NCI-H1105 (cell line): ENCODE results near the gene SERINC3.
A peak's percentile ranks its signal among the peaks of the same experiment; 100 is the strongest.
"Not testable (repeated sequence)": the region's sequence is repeated elsewhere in the genome, so short reads cannot be mapped to it uniquely, and the experiment has no call there.

Experiments
- DNase-seq: peaks from one replicate; lab custom pipeline; 2025; lab: John Stamatoyannopoulos, UW

Gene SERINC3

DNA sequence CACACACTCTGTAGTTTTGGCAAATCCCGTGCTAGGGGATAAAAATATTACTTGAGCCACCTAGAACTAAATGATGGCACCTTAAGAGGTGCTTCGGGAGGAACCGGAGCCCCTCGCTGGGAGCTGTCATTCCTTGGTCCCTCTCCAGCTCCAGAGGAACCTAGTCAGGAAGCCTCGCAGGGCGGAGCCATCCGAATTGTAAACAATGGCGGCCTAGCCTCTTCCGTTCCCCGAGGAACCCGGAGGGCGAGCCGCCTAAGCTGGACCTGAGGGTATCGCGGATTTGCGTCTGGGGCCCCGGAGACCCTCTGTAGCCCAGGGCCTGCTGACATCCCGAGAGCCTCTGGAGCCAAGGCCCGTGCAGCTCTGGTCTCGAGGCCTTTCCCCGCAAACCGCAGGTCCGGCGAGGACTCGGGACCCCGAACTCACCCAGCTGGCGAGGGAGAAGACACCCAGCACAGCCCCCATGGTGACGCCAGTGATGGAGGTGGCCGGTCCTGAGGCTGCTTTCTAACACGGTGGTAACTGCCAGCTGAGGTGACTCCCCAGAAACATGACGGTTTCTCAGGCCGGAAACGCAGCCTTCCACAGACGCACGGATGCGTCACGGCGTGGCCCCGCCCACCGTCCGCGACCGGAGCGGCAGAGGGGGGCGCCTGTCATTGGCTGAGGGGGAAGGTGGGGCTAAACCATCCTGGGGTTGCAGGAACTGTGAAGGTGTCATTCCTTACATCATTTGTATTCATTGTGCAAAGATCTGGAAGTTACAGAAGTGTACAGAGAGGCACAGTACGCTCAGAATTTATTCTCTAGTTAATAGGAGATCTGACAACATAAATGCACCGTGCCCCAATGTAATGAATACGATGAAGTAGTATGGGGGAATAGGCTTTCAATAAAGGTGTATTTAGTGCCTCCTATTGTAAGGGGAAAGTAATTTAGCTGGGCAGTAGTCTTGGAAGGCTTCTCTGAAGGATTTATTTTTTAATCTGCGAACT, at the start of gene SERINC3:
Gene SERINC3, minus strand, starts transcription at position 587 of the 998 bp plus-strand sequence. Its CDS starts 119 bp downstream, at position 468.
- DNase-seq, result peak; percentile 90

DNA sequence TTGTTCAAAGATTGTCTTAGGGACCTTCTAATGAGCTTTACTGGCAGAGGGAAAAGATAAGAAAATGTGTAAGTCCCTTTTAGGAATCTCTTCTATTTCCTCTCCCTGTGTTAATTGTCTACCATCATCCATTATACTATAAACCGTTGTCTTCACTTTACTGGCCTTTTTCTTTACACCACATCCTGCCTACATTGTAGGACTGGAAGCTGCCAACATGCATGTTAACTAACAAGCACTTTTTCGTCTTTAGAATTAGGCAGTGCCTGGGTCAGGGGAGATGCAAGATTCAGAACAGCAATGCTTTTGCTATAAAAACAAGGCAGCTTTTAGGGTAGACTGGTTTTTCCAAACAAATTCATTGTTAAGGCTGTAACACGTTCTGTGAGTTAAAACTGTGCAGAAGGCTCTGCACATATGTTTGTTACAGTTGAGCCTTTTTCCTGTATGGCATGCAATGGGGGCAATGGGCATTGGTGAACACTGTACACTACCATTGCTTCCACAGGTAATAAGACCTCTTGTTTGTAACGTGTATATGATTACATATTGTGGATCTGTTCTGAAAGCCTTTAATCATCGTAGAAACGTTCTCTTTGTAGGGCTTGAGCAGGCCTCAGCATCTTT, 49.6 kb upstream of the SERINC3 start:
- DNase-seq, result no peak

DNA sequence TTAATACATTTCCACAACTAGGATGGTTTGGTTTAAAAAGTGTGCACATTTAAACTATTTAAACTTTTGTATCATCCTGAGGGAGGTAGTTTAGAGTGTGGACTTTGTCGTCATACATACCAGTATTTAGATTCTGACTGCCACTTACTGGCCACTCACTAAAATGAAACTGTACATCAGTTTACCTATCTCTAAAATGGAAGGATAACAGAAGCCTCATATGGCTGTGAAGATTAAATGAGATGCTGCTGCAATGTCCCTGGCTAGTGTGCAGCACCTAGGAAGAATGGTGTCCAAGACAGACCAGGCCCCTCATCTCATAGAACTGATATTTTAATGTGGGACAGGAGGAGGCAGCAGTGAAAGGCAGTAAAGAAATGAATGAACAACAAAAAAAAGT, 48.5 kb upstream of the SERINC3 start:
- no peak for DNase-seq

DNA sequence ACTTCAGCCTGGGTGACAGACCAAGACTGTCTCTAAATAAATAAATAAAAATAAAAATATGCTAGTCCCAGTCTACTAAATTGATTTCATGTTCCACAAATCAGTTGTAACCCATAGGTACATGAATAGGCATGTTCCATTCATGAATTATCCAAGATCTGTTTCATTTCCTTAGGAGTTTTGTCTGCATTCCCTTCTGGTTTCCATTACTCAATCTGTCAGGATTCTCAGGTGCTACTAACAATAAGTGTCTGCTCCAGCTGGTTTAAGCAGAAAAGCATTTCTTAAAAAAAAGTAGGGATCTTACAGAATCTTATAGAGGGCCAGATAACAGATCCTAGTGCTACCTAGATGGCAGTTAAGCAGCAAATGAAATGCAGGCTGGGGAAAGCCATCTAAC, 44.9 kb upstream of the SERINC3 start:
- no peak for DNase-seq

DNA sequence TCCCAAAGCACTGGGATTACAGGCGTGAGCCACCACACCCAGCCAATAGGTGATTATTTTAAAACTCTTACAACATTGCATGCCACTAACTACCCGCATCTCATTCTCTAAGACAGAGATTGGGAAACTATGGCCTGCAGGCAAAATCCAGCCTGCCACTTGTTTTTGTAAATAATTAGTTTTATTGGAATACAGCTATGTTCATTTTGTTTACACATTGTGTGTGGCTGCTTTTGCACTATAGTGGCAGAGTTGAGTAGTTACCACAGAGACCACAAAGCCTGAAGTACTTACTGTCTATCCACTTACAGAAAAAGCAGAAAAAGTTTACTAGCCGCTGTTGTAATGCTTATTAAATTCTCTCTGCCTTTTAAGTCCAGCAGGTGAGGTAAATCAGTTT, 44.1 kb upstream of the SERINC3 start:
- DNase-seq, result no peak

DNA sequence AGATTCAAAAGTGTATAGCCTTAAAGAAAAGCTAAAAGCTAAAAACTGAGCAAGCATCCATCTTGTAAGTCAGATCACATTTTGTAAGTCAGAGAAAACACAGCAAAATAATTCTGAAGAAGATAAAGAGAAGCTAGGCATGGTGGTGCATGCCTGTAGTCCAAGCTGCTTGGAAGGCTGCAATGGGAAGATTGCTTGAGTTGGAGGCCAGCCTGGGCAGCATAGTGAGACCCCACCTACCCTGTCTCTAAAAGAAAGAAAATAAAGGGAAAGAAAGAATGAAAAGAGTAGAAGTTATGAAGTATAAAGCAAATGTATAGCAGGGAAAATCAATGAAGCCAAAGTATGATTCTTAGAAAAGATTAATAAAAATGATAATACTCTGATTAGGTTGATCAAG, 40.0 kb upstream of the SERINC3 start:
- no peak for DNase-seq

DNA sequence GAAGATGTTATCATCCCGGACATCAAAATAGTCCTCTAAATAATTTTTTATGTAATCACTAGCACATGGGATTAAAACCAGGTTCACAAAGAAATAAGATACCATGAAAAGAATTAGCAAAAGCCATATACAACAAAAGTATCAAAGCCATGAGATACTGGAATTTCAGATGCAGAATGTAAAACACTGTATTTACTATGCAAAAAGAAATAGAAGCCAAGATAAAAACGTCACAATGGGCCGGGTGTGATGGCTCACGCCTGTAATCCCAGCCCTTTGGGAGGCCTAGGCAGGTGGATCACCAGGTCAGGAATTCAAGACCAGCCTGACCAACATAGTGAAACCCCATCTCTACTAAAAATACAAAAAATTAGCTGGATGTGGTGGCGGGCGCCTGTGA, 38.9 kb upstream of the SERINC3 start:
- DNase-seq, result not testable (repeated sequence)

DNA sequence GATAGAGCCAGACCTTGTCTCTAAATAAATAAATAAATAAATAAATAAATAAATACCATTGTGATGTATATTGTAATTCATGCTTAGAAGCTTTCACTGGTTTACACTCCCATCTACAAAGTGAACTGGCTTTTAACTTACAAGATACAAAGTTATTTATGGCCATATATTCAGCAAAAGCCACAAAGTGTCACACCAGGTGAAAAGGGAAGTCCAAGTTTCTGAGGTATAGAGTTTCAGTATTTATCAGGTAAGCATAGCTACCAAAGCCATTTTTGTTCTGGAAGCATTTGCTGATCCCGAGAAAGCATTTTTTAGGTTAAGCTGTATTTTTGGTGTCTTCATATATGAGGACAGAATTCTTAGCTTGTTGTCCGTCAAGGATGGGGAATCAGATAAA, 38.4 kb upstream of the SERINC3 start:
- no peak for DNase-seq

DNA sequence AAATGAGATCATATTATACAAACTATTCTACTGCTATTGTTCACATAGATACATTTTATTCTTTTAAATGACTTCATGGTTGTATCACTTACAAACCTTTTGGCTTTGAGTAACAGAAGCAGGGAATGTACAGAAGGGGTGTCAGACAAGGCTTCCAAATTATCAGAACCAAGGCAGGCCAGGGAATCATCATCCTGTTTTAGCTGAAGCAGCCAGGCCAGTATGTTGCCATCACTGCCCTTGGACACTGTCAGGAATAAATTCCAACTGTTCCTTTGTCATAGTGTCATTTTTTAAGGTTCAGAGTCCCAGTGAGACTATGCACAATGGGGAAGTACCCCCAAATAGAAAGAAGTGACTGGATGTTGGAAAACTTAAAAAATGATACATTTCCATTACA, 37.4 kb upstream of the SERINC3 start:
- no peak for DNase-seq

DNA sequence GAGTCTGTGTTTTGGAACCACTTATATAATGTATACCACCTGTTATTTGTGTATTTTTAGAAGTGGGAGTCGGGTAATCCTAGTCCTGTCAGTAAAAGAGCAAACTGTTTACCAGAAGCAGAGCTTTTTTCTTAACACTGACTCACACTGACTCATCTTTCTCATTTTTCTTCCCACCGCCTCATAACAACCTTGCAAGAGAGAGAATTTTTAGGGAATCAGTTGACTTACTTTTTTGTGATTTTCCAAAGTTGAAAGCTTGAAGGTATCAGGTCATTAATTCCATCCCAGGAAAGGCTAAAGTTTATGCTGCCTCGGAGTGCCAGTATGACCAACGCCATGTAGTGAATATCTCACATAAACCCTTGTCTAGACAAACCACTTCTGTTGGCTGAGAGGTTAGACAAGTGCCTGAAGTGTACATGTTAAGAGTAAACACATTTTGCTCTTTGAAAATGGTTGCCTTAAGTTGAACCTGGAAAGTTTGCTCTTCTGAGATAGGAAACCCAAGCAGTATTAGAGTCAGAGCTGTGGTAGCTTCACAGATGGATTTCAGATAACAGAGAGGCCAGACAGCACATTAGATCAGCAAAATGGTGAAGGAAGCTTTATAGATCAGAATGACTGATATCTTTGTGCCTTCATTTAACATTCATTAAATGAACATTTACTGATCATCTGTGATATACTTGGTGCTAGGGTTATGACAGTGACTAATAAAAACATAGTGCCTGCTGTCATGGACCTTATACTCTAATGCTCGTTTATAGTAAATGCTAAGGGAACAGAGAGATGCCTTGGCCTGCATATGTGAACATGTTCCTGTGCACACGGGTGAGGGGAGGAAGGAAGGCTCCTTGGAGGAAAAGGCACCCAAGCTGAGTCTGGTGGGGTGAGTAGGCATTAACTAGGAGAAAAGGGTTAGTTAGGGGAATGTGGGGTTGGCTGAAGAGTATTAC, 31.4 kb upstream of the SERINC3 start:
- DNase-seq, result no peak

DNA sequence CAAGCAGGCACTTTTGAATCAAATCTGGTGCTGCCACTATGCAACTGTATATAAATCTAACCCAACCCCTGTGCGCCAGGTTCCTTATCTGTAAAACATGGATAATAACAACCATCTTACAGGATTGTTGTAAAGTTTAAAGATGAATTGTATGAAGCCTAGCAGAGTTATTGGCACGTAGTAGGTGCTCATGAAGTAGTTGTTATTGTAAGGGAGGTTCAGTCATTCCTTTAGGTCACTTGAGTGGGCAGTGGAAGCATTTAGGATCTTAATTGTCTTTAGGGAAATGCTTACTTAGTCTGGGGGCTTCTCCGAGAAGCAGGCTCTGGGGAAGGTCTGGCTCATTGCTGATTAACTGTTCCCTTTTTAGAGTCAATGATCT, 30.7 kb upstream of the SERINC3 start:
- DNase-seq, result no peak

DNA sequence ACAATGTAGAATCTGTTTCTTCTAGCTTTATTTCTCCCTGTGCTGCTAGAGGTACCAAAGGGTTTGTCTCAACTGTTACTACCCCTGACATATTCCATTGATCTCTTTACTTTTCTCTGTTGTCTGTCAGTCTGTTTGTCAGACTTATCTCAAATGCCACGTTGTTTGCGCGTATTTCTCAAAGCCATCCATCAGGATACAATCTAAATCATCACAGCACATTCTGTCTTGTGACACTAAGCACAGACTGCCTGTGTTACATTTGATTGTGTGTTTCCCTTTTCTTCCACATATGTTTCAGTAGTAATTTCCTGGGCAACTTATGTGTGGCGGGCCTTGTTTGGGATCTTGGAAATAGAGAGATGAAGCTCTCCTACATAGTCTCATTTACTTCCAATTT, 30.2 kb upstream of the SERINC3 start:
- DNase-seq, result no peak

DNA sequence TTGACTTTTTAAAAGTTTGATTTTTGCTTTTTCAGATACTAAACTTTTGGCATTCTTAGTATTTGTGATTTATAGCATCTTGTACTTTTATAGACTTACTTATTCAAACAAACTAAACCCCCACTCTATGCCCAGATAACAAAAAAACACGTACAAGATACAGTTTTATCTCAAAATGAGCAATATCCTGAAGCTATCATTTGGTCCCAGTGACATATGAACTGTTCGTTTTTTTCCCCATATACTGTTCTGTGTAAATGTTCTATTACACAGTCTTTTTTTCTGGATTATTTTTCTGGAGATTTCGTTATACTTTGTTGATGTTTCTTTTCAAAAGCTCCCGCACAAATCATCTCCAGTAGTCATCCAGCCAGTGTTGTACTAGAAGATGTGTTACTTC, 27.3 kb upstream of the SERINC3 start:
- DNase-seq, result no peak

DNA sequence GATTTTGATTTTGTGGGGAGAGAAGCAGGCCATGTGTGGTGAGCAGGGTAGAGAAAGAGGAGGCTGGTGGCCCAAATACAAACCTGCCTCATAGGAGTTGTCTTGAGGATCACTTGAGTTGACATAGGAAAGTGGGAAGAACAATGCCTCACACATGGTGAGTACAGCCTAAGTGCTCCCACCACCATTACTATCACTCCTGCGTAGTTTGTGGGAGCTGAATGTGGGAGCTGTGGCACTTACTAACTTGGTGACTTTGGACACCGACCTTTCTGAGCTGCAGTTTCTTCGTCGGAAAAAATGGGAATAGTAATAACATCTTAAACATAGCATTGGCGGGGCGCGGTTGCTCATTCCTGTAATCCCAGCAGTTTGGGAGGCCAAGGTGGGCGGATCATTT, 25.5 kb upstream of the SERINC3 start:
- DNase-seq, result no peak

DNA sequence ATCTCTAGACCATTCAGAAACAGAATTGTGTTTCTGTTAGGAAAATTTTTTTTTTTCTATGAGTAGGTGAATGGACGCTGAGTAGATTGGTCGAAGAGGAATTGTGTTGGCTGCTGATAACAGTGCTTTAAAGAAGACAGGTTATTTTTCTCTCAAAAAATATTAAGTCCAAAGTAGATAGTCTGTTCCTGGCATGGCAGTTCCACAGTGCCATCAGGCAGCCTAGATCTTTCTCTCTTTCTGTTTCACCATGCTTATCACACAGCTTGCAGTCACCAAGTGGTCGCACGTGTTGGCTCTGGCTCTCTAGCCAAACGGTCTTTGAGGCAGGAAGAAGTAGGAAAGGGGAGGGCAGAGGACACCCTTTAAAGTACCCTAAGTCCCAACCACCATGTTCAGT, 22.4 kb upstream of the SERINC3 start:
- no peak for DNase-seq

DNA sequence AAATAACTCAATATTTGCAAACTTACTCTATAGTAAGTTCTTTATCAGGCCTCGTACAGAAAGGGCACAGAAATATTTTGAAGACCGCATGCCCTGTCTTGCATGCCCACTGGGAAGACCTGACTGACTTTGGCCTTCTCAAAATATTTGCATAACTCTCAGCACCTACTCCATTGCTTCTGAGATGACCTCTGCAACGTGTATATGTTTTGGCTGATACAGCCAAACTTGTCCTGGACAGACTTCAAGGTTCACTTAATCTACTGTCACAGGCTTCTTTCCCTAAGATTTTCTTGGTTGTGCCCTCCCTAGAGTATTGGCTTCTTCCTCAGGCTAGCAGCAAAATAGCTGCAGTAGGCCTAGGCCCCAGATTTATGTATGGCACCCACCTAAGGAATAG, 21.5 kb upstream of the SERINC3 start:
- no peak for DNase-seq

DNA sequence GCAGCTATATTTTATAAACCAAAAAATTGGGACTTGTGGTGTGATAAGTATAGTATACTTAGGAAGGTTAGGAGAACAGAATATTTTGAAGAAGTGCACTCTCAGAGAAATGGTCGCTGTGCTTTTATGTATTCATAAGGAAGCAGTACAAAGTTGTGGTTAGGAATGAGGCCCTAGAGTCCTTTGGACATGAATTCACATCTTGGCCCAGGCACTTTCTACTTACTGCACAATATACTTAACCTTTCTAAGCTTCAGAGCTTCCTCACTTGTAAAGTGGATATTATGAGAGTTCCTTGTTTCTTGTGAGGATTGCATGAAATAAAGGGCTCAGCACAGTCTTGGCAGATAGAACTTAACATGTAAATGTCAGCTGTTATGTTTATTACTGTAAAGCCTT, 21.0 kb upstream of the SERINC3 start:
- DNase-seq, result no peak

DNA sequence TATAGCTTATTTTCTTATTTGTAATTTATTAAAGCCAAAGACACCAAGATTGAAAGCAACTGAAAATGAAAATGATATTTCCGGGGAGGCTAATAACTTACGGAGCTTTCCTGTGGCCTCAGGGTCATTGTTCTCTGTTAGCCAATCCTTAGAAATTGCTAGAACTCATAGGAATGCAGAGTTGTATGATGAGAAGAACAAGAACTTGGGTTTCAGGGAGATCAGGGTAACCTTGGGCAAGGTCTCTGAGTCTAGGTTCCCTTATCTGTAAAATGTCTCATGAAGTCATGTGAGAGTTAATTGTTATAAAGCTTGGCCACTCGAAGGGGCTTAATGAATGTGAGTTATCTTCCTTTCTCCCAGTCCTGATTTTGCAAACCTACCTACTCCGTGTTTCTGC, 20.1 kb upstream of the SERINC3 start:
- no peak for DNase-seq

DNA sequence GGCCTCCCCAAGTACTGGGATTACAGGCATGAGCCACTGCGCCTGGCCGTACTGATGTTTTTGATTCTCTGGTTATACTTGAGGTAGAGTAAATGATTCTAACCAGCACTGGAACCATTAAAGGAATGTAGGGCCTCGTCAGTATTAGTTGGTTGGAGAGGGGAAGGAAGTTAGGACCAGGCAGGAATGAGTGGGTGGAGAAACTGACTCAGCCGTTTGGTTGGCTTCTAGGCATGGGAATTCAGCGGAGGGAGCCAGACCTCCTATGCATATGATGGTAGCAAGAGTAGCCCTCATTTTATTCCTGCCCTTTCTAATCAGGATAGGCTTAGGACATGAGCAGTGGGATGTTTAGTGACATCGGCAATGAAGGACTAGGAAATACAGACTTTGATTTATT, 19.0 kb upstream of the SERINC3 start:
- DNase-seq, result no peak

DNA sequence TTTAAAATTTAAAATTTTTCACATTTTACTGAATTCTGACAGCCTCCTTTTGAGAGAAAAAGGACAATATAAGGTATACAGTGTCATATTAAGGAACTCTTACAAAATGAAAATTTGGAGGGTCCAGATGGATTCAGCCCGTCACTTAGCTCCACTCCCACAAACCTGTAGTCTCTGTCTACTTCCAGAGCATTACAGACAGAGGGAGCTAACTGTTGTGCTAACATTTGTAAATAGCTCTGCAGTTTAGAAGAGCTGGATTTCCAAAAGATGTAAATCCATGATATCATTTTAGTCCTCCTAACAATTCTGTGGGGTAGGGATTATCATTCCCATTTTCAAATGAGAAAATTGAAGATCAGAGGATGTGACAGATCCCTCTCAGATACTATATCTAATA, 16.1 kb upstream of the SERINC3 start:
- no peak for DNase-seq

DNA sequence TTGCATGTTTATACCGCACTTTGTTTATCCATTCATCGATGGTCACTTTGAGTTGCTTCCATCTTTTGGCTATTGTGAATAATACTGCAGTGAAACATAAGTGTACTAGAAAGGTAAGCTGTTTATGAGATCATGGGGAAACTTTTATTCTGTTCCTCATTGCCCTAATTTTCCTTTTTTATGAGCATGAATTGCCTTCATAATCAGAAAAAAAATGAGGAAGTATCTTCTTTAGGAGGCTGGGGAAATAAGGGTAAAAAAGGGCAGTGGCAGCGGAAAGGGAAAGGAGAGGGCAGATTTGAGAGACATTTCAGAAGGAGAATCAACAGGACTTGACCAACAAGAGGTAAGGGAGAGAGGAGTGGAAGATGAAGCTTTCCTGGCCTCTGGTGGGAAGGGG, 14.3 kb upstream of the SERINC3 start:
- DNase-seq, result no peak

DNA sequence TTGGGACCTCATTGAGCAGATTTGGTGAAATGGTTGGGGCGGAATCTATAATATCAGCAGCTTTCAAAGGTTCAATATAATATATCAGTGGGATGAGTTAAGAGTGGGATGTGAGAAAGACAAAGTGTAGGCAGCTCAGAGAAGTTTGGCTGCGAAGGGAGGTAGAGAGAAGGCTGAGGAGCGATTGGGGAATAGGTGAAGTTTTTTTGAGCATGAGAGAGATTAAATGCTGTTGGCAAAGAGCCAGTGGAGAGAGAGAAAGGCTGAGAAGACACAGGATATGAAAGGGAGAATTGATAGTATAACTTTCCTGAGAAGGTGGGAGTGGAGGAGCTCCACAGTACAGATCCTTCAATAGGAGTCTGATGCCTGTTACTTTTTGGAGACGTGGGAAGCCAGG, 12.1 kb upstream of the SERINC3 start:
- DNase-seq, result no peak
